Mucosa of descending colon (tissue), 3 donors: ENCODE measurements around the gene AMBRA1. TPM values are rescaled to one million over a fixed set of nuclear protein-coding genes. Genes with fewer than 3 reads are reported as not detected.

Source experiments
- ATAC-seq: fragments of 200-7000 bp; cut with Tn5 transposase; one replicate; pipeline ENCODE4 v1.9.1; 2020; ENCODE audit warnings: mild to moderate bottlenecking, moderate library complexity
- DNase-seq, 3 donors: peaks; one replicate each; pipeline ENCODE4 v3.0.0-alpha.2; 2020
- H3K36me3 ChIP-seq: fragments of 200-600 bp; one replicate; pipeline ENCODE4 v1.8.0; 2021; ENCODE audit warnings: low read depth, mild to moderate bottlenecking
- H3K4me1 ChIP-seq: fragments of 200-600 bp; one replicate; pipeline ENCODE4 v1.8.0; 2021; ENCODE audit warnings: low read depth, mild to moderate bottlenecking
- H3K4me3 ChIP-seq: fragments of 200-600 bp; one replicate; pipeline ENCODE4 v1.8.0; 2021; ENCODE audit warnings: mild to moderate bottlenecking
- H3K9me3 ChIP-seq: fragments of 200-600 bp; one replicate; pipeline ENCODE4 v1.8.0; 2021; ENCODE audit warnings: mild to moderate bottlenecking
- CTCF ChIP-seq: fragments of 200-600 bp; IDR thresholded peaks from one replicate; pipeline ENCODE4 v1.8.0; 2022; ENCODE audit warnings: antibody characterized with exemption, mild to moderate bottlenecking
- intact Hi-C, 2 donors: fragments of 100-400 bp; cut with DNase I in 1 of 2; cut with micrococcal nuclease in 1 of 2; formaldehyde crosslinking; loops; one replicate each; pipeline versions ENCODE4 v1.11.0 to v1.11.1; 2022; cut with DNase I, micrococcal nuclease
- total RNA-seq, 3 donors: library from RNA; stranded (reverse); fragmentation: NEBNext Ultra II Directional in 2 of 3; extraction: Animal tissue kit (Norgen Biotek cat#: 25700) in 2 of 3; gene quantifications; one replicate each; pipeline versions ENCODE4 v1.2.1 to v1.2.4, GENCODE V29; 2021 to 2023
- donor health status: DM: no; HTN: no; CAD: no; lungs with moderate emphysema.
- donor health status: DM: no; HTN: no; CAD: no.
- donor health status: DM: no; HTN: yes; CAD: no.

Gene AMBRA1
- total RNA-seq, 3 donors from 2014 or later, result 42.0 to 46.7 (median 45.2) TPM

- Histone ChIP-seq H3K4me3 (no peak overlapping the region), H3K4me1 (no peaks in the 10 kb centered on the region), H3K36me3 (no peaks in the 10 kb centered on the region), H3K9me3 (no peaks in the 10 kb centered on the region)
- DNase-seq, result no peak
- intact Hi-C loops, result no loop called here
- no peak for TF ChIP-seq CTCF
- no peak for ATAC-seq
These were observed 114.2 kb downstream of the AMBRA1 start for GRCh38 chr11:46479601-46480000.

GRCh38 chr11:46478196-46478595, 115.6 kb downstream of the AMBRA1 start:
- Histone ChIP-seq H3K36me3 (no peaks in the 10 kb centered on the region), H3K4me1 (peaks cover 4% of the 10 kb centered on the region), H3K9me3 (no peaks in the 10 kb centered on the region), H3K4me3 (no peak overlapping the region)
- ATAC-seq (no peak), DNase-seq (no peak)
- intact Hi-C loops, result no loop called here
- no peak for TF ChIP-seq CTCF

- Histone ChIP-seq H3K36me3 (no peaks in the 10 kb centered on the region), H3K9me3 (no peaks in the 10 kb centered on the region), H3K4me1 (peaks cover 9% of the 10 kb centered on the region), H3K4me3 (no peak overlapping the region)
- no peak for TF ChIP-seq CTCF
- intact Hi-C loops, result no loop called here
- DNase-seq, result no peak
- no peak for ATAC-seq
These were observed 116.7 kb downstream of the AMBRA1 start for GRCh38 chr11:46477136-46477535.

GRCh38 chr11:46475926-46476545, 117.8 kb downstream of the AMBRA1 start:
- Histone ChIP-seq H3K36me3 (no peaks in the 10 kb centered on the region), H3K4me1 (peaks cover 9% of the 10 kb centered on the region), H3K9me3 (no peaks in the 10 kb centered on the region), H3K4me3 (no peak overlapping the region)
- no peak for DNase-seq
- no peak for TF ChIP-seq CTCF
- ATAC-seq, result no peak
- intact Hi-C loops, result no loop called here

- Histone ChIP-seq H3K4me1 (peaks cover 9% of the 10 kb centered on the region), H3K4me3 (no peak overlapping the region), H3K9me3 (no peaks in the 10 kb centered on the region), H3K36me3 (no peaks in the 10 kb centered on the region)
- no peak for TF ChIP-seq CTCF
- ATAC-seq (no peak), DNase-seq (no peak)
- intact Hi-C loops, result no loop called here
These were observed 118.5 kb downstream of the AMBRA1 start for GRCh38 chr11:46475051-46475925.
